HepG2 (cell line): ENCODE results near the gene ZBED1. TPM values are rescaled to one million over a fixed set of nuclear protein-coding genes. Genes with fewer than 3 reads are reported as not detected.

ENCODE experiments used
- CEBPB ChIP-seq: IDR thresholded peaks from 2 replicates; pipeline ENCODE4 v1.6.1; 2011; ENCODE audit warnings: low read depth, low read length, improper control_type of control experiment, borderline replicate concordance
- EP300 ChIP-seq, 3 experiments: sonication (generic) in 1 of 3; formaldehyde crosslinking in 1 of 3; IDR thresholded peaks; 2 replicates each; pipeline versions ENCODE4 v1.5.1 to v1.6.1; 2011 to 2020; ENCODE audit warnings: low read depth in 2 of 3, low read length in 2 of 3, borderline replicate concordance in 1 of 3, improper control_type of control experiment in 1 of 3, mild to moderate bottlenecking in 1 of 3, missing genetic modification reagents in 1 of 3, moderate library complexity in 1 of 3
- MED13 ChIP-seq: sonication (generic); formaldehyde crosslinking; IDR thresholded peaks from 2 replicates; pipeline ENCODE4 v1.5.0; 2020; ENCODE audit warnings: missing genetic modification reagents
- REXO4 ChIP-seq: sonication (generic); formaldehyde crosslinking; IDR thresholded peaks from 2 replicates; pipeline ENCODE4 v1.8.0; 2022; ENCODE audit warnings: missing genetic modification reagents, mild to moderate bottlenecking, borderline replicate concordance
- ZNF724P ChIP-seq: sonication (generic); formaldehyde crosslinking; IDR thresholded peaks from 2 replicates; pipeline ENCODE4 v1.8.0; 2022; ENCODE audit warnings: missing genetic modification reagents, borderline replicate concordance
- ZNF790 ChIP-seq: sonication (generic); formaldehyde crosslinking; IDR thresholded peaks from 2 replicates; pipeline ENCODE4 v1.8.0; 2022; ENCODE audit warnings: missing genetic modification reagents, mild to moderate bottlenecking, borderline replicate concordance
- polyA plus RNA-seq, 8 experiments: library from polyadenylated mRNA; depleted of rRNA in 3 of 8; stranded (reverse) in 7 of 8; unstranded in 1 of 8; fragments of >200 nt; fragmentation: Illumina TruSeq in 4 of 8; extraction: Trizol in 4 of 8; gene quantifications; 2 replicates each; pipeline versions ENCODE4 v1.2.1 to v1.2.3, GENCODE V29; 2011 to 2016; ENCODE audit warnings: low read depth in 4 of 8, missing spikeins in 1 of 8, mixed read lengths in 1 of 8; ENCODE audit not compliant: insufficient read depth in 1 of 8
- total RNA-seq, 5 experiments: library from RNA; depleted of rRNA; stranded (reverse); fragments of >200 nt; fragmentation: Illumina TruSeq; extraction: Trizol; gene quantifications; 2 replicates each; pipeline ENCODE4 v1.2.3, GENCODE V29; 2016; ENCODE audit warnings: low read depth in 1 of 5
- TF ChIP-seq, protein P1 (sequence below): sonication (generic); formaldehyde crosslinking; IDR thresholded peaks from 2 replicates; pipeline ENCODE4 v1.4.0; 2020; ENCODE audit warnings: missing genetic modification reagents, mild to moderate bottlenecking, borderline replicate concordance
- TF ChIP-seq, protein P2 (sequence below): sonication (generic); formaldehyde crosslinking; IDR thresholded peaks from 2 replicates; pipeline ENCODE4 v1.5.0; 2020; ENCODE audit warnings: mild to moderate bottlenecking, missing genetic modification reagents, moderate library complexity
- TF ChIP-seq, protein P3 (sequence below): sonication (generic); formaldehyde crosslinking; IDR thresholded peaks from 2 replicates; pipeline ENCODE4 v1.4.0; 2020; ENCODE audit warnings: missing genetic modification reagents, borderline replicate concordance
- TF ChIP-seq, protein P4 (sequence below): IDR thresholded peaks from 2 replicates; pipeline ENCODE4 v1.6.1; 2018; ENCODE audit warnings: missing genetic modification reagents, mild to moderate bottlenecking, missing compliant biosample characterization
- TF ChIP-seq, protein P5 (sequence below): IDR thresholded peaks from 2 replicates; pipeline ENCODE4 v1.6.1; 2016; ENCODE audit warnings: low read depth, missing genetic modification reagents, missing compliant biosample characterization

ZBED1 gene
- total and polyA plus RNA-seq, 2 of the 13 experiments (the other 11 are each of a cell fraction or from before 2014, with no cell fraction given), result 20.0 to 29.8 TPM

DNA sequence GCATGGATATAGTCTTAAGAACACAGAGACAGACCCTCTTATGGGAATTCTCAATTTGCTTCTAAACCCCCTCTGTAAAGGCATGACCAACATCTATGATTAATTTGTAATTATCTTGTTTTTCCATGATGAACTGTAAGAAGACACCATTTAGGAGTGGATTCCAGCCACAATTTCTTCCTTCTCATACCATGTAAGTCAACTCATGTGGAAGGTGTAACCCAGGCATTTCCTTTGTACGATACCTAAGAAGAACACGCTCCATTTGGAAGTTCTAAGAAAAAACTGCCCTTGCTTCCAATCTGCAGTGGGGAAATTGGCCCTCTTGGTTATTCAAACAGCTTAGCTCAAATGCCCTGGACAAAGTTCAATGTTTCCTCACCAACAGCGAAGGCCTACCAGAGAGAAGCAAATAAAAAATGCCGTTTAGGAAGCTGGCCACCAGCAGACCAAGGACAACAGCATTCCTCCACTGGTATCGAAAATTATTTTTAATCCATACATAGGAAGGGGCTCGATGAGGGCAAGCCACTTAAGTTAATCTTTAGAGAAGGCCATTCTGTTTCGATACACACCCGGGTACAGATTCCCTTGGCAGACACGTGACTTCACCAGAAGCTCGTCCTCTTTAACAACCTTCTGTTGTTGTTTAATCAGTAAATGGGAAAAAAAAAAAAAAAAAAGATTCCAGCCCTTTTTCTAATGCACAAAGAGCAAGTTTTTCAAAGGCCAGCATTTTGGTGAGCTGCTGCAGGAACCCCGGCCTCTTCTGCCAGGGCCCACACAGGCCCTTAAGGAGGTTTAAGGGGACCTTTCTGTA, 2.6 kb downstream of the ZBED1 start (continued):
- TF ChIP-seq, protein P1, sequence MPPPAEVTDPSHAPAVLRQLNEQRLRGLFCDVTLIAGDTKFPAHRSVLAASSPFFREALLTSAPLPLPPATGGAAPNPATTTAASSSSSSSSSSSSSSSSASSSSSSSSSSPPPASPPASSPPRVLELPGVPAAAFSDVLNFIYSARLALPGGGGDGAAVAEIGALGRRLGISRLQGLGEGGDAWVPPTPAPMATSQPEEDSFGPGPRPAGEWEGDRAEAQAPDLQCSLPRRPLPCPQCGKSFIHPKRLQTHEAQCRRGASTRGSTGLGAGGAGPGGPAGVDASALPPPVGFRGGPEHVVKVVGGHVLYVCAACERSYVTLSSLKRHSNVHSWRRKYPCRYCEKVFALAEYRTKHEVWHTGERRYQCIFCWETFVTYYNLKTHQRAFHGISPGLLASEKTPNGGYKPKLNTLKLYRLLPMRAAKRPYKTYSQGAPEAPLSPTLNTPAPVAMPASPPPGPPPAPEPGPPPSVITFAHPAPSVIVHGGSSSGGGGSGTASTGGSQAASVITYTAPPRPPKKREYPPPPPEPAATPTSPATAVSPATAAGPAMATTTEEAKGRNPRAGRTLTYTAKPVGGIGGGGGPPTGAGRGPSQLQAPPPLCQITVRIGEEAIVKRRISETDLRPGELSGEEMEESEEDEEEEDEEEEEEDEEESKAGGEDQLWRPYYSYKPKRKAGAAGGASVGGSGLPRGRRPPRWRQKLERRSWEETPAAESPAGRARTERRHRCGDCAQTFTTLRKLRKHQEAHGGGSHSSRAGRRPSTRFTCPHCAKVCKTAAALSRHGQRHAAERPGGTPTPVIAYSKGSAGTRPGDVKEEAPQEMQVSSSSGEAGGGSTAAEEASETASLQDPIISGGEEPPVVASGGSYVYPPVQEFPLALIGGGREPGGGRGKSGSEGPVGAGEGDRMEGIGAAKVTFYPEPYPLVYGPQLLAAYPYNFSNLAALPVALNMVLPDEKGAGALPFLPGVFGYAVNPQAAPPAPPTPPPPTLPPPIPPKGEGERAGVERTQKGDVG (CRISPR knock-in tag), result no peak
- 0 out of 2 replicates have a peak, but pooled peaks have one; percentile 28 for TF ChIP-seq MED13
- TF ChIP-seq, protein P2, sequence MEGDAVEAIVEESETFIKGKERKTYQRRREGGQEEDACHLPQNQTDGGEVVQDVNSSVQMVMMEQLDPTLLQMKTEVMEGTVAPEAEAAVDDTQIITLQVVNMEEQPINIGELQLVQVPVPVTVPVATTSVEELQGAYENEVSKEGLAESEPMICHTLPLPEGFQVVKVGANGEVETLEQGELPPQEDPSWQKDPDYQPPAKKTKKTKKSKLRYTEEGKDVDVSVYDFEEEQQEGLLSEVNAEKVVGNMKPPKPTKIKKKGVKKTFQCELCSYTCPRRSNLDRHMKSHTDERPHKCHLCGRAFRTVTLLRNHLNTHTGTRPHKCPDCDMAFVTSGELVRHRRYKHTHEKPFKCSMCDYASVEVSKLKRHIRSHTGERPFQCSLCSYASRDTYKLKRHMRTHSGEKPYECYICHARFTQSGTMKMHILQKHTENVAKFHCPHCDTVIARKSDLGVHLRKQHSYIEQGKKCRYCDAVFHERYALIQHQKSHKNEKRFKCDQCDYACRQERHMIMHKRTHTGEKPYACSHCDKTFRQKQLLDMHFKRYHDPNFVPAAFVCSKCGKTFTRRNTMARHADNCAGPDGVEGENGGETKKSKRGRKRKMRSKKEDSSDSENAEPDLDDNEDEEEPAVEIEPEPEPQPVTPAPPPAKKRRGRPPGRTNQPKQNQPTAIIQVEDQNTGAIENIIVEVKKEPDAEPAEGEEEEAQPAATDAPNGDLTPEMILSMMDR (CRISPR knock-in tag), result no peak
- TF ChIP-seq, protein P3, sequence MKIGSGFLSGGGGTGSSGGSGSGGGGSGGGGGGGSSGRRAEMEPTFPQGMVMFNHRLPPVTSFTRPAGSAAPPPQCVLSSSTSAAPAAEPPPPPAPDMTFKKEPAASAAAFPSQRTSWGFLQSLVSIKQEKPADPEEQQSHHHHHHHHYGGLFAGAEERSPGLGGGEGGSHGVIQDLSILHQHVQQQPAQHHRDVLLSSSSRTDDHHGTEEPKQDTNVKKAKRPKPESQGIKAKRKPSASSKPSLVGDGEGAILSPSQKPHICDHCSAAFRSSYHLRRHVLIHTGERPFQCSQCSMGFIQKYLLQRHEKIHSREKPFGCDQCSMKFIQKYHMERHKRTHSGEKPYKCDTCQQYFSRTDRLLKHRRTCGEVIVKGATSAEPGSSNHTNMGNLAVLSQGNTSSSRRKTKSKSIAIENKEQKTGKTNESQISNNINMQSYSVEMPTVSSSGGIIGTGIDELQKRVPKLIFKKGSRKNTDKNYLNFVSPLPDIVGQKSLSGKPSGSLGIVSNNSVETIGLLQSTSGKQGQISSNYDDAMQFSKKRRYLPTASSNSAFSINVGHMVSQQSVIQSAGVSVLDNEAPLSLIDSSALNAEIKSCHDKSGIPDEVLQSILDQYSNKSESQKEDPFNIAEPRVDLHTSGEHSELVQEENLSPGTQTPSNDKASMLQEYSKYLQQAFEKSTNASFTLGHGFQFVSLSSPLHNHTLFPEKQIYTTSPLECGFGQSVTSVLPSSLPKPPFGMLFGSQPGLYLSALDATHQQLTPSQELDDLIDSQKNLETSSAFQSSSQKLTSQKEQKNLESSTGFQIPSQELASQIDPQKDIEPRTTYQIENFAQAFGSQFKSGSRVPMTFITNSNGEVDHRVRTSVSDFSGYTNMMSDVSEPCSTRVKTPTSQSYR (CRISPR knock-in tag), result peak; percentile 29; the same call in 1 of the 2 replicates
- no peak for TF ChIP-seq ZNF790 (CRISPR knock-in tag)
- TF ChIP-seq REXO4 (CRISPR knock-in tag), result no peak
- peak in 1 of 2 experiments; percentile 87; a peak in 3 of 4 replicates for TF ChIP-seq EP300 (IDR thresholded peaks at IDR 0.05; ENCODE audit: low read depth in 2 of 2, low read length in 2 of 2)
- peak; percentile 44; the same call in 1 of the 2 replicates for TF ChIP-seq EP300 (CRISPR knock-in tag; IDR thresholded peaks at IDR 0.05; ENCODE audit: borderline replicate concordance)
- TF ChIP-seq, protein P4, sequence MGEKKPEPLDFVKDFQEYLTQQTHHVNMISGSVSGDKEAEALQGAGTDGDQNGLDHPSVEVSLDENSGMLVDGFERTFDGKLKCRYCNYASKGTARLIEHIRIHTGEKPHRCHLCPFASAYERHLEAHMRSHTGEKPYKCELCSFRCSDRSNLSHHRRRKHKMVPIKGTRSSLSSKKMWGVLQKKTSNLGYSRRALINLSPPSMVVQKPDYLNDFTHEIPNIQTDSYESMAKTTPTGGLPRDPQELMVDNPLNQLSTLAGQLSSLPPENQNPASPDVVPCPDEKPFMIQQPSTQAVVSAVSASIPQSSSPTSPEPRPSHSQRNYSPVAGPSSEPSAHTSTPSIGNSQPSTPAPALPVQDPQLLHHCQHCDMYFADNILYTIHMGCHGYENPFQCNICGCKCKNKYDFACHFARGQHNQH (CRISPR knock-in tag), result no peak
- TF ChIP-seq CEBPB, result peak; percentile 85
- TF ChIP-seq ZNF724P (CRISPR knock-in tag), result no peak
- TF ChIP-seq, protein P5, sequence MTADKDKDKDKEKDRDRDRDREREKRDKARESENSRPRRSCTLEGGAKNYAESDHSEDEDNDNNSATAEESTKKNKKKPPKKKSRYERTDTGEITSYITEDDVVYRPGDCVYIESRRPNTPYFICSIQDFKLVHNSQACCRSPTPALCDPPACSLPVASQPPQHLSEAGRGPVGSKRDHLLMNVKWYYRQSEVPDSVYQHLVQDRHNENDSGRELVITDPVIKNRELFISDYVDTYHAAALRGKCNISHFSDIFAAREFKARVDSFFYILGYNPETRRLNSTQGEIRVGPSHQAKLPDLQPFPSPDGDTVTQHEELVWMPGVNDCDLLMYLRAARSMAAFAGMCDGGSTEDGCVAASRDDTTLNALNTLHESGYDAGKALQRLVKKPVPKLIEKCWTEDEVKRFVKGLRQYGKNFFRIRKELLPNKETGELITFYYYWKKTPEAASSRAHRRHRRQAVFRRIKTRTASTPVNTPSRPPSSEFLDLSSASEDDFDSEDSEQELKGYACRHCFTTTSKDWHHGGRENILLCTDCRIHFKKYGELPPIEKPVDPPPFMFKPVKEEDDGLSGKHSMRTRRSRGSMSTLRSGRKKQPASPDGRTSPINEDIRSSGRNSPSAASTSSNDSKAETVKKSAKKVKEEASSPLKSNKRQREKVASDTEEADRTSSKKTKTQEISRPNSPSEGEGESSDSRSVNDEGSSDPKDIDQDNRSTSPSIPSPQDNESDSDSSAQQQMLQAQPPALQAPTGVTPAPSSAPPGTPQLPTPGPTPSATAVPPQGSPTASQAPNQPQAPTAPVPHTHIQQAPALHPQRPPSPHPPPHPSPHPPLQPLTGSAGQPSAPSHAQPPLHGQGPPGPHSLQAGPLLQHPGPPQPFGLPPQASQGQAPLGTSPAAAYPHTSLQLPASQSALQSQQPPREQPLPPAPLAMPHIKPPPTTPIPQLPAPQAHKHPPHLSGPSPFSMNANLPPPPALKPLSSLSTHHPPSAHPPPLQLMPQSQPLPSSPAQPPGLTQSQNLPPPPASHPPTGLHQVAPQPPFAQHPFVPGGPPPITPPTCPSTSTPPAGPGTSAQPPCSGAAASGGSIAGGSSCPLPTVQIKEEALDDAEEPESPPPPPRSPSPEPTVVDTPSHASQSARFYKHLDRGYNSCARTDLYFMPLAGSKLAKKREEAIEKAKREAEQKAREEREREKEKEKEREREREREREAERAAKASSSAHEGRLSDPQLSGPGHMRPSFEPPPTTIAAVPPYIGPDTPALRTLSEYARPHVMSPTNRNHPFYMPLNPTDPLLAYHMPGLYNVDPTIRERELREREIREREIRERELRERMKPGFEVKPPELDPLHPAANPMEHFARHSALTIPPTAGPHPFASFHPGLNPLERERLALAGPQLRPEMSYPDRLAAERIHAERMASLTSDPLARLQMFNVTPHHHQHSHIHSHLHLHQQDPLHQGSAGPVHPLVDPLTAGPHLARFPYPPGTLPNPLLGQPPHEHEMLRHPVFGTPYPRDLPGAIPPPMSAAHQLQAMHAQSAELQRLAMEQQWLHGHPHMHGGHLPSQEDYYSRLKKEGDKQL (CRISPR knock-in tag), result 0 out of 2 replicates have a peak, but pooled peaks have one; percentile 40
